OCI-LY3 (cell line): ENCODE data around the gene FAM107B.

Experiments
- H2AFZ ChIP-seq: fragments of 200-600, 300-600 bp; shearing (Covaris generic); 2 replicates; pipeline ENCODE4 v1.6.0; 2014; ENCODE audit warnings: antibody characterized with exemption, low read depth, low read length
- H3K27ac ChIP-seq: fragments of 200-600, 300-600 bp; sonication (generic); 2 replicates; pipeline ENCODE4 v1.5.1; 2014; ENCODE audit warnings: mild to moderate bottlenecking, low read length, moderate library complexity, mixed read lengths
- H3K27me3 ChIP-seq: fragments of 200-600, 300-600 bp; sonication (generic); 2 replicates; pipeline ENCODE4 v1.6.1; 2014; ENCODE audit warnings: low read depth, low read length, mixed read lengths
- H3K36me3 ChIP-seq: fragments of 200-600, 300-600 bp; sonication (generic); replicated peaks from 2 replicates; pipeline ENCODE3; 2014; ENCODE audit warnings: low read depth, low read length, mixed read lengths
- H3K4me1 ChIP-seq: fragments of 300-600, 200-600 bp; sonication (generic); 2 replicates; pipeline ENCODE4 v1.6.1; 2014; ENCODE audit warnings: low read length, mixed read lengths
- H3K4me2 ChIP-seq: fragments of 200-600, 300-600 bp; sonication (generic); 2 replicates; pipeline ENCODE4 v1.6.1; 2014; ENCODE audit warnings: low read length, mixed read lengths
- H3K4me3 ChIP-seq: fragments of 300-600, 200-600 bp; sonication (generic); 2 replicates; pipeline ENCODE4 v1.5.1; 2014; ENCODE audit warnings: antibody characterized with exemption, mild to moderate bottlenecking, low read length, moderate library complexity
- H3K79me2 ChIP-seq: fragments of 300-600, 200-600 bp; shearing (Covaris generic); 2 replicates; pipeline ENCODE4 v1.6.1; 2014; ENCODE audit warnings: mild to moderate bottlenecking, low read length, mixed read lengths
- H3K9ac ChIP-seq: fragments of 300-600, 200-600 bp; shearing (Covaris generic); 2 replicates; pipeline ENCODE4 v1.6.0; 2014; ENCODE audit warnings: mild to moderate bottlenecking, low read length, moderate library complexity
- H3K9me3 ChIP-seq: fragments of 200-600, 300-600 bp; shearing (Covaris generic); 2 replicates; pipeline ENCODE4 v1.6.1; 2014; ENCODE audit warnings: low read length, mixed read lengths; ENCODE audit not compliant: insufficient read depth
- H4K20me1 ChIP-seq: fragments of 200-600, 300-600 bp; sonication (generic); 2 replicates; pipeline ENCODE4 v1.6.1; 2016; ENCODE audit warnings: low read length, mixed read lengths; ENCODE audit not compliant: insufficient read depth
- CTCF ChIP-seq: fragments of 200-600, 300-600 bp; sonication (generic); IDR thresholded peaks from 2 replicates; pipeline ENCODE4 v1.5.1; 2014; ENCODE audit warnings: antibody characterized with exemption, low read length, low read depth
- EZH2phosphoT487 ChIP-seq: fragments of 200-600 bp; shearing (Covaris generic); IDR thresholded peaks from 2 replicates; pipeline ENCODE4 v1.6.1; 2018; ENCODE audit warnings: antibody characterized with exemption, mixed run types, low read depth

FAM107B gene

GRCh38 chr10:14624600-14624999 lies 150.1 kb downstream of the FAM107B start:
- no peaks in the 10 kb centered on the region for H3K27me3 ChIP-seq
- H3K4me1 ChIP-seq = no peaks in the 10 kb centered on the region
- H3K4me2 ChIP-seq = no peak overlapping the region
- H2AFZ ChIP-seq = no peak overlapping the region
- no peak overlapping the region for H3K4me3 ChIP-seq
- TF ChIP-seq CTCF (no peak), EZH2phosphoT487 (no peak)
- no peak overlapping the region for H3K9ac ChIP-seq
- no peaks in the 10 kb centered on the region for H3K9me3 ChIP-seq
- no peaks in the 10 kb centered on the region for H3K79me2 ChIP-seq
- no peaks in the 10 kb centered on the region for H3K36me3 ChIP-seq
- H3K27ac ChIP-seq = no peak overlapping the region
- no peaks in the 10 kb centered on the region for H4K20me1 ChIP-seq

- Histone ChIP-seq H3K36me3 (no peaks in the 10 kb centered on the region), H3K4me1 (no peaks in the 10 kb centered on the region), H3K9me3 (no peaks in the 10 kb centered on the region), H2AFZ (no peak overlapping the region), H4K20me1 (no peaks in the 10 kb centered on the region), H3K4me3 (no peak overlapping the region), H3K4me2 (no peak overlapping the region), H3K27ac (no peak overlapping the region), H3K9ac (no peak overlapping the region), H3K27me3 (no peaks in the 10 kb centered on the region), H3K79me2 (no peaks in the 10 kb centered on the region)
- TF ChIP-seq EZH2phosphoT487 (no peak), CTCF (no peak)
Measured at GRCh38 chr10:14623931-14624330, 150.8 kb downstream of the FAM107B start.

GRCh38 chr10:14621037-14621436 lies 153.7 kb downstream of the FAM107B start:
- no peaks in the 10 kb centered on the region for H3K79me2 ChIP-seq
- no peaks in the 10 kb centered on the region for H3K36me3 ChIP-seq
- TF ChIP-seq CTCF (no peak), EZH2phosphoT487 (no peak)
- no peak overlapping the region for H2AFZ ChIP-seq
- no peaks in the 10 kb centered on the region for H3K27me3 ChIP-seq
- H3K4me1 ChIP-seq = 0 out of 2 replicates have a peak, but pooled peaks cover 4% of the 10 kb centered on the region
- no peaks in the 10 kb centered on the region for H3K9me3 ChIP-seq
- H3K9ac ChIP-seq = no peak overlapping the region
- no peak overlapping the region for H3K4me3 ChIP-seq
- H3K27ac ChIP-seq = no peak overlapping the region
- no peaks in the 10 kb centered on the region for H4K20me1 ChIP-seq
- H3K4me2 ChIP-seq = no peak overlapping the region

GRCh38 chr10:14618674-14619073 lies 156.0 kb downstream of the FAM107B start:
- Histone ChIP-seq H3K4me2 (no peak overlapping the region), H3K36me3 (no peaks in the 10 kb centered on the region), H3K9ac (no peak overlapping the region), H3K4me1 (peaks cover 4% of the 10 kb centered on the region), H3K27ac (no peak overlapping the region), H3K4me3 (no peak overlapping the region), H3K9me3 (no peaks in the 10 kb centered on the region), H3K79me2 (no peaks in the 10 kb centered on the region), H4K20me1 (no peaks in the 10 kb centered on the region), H3K27me3 (no peaks in the 10 kb centered on the region), H2AFZ (no peak overlapping the region)
- TF ChIP-seq CTCF = no peak
